ENCODE results near the gene LZTR1.

LZTR1 gene

DNA sequence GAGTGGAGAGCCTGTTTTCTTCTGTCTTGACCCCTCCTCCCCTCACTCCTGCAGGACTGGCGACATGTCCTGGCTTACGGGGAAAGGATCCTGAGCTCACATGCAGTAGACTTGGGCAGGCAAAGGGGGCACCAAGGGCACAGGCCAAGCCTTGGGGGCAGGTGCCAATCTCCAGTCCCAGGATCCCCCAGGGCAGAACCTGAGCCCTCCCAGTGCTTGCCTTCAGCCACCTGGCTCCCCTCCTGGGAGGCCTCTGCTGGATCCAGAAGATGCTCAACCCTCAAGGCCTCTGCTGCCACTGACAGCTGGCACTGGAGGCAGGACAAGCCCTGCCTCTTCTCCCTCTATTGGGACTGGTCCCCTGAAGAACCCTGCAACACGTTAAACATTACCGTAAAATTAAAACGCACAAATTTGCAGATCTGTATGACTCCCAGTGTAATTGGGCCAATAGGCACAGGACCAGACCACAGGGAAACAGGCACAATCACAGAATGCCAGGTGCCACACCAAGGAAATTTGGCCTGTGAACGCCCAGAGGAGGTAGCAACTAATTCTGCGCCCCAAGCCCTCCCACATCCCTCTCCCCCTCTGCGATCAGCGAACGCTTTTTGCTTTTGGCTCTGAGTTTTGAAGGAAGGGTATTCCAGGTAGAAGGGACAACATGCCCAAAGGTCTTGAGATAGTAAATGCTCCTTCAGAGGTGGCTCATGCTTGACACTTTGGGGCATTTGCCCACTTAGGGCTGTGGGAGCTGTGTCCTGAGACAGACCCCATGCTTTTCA lies 967 bp upstream of the LZTR1 start:
- no peak for DNase-seq (ENCODE audit: low read depth)

DNA sequence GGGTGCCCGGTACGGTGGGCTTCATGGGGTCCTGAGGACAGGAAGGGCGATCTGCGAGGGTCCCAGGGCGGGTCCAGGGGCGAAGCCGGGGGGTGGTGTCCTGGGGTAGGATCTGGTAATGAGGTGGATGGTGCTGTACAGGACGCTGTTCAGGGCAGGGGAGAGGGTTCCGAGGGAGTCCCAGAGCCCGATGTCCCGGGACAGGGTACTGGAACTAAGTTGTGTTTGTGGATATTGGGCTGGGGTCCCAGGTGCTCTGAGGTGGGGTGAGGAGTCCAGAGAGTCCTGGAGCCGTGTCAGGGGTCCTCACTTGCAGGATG lies 426 bp downstream of the LZTR1 start:
- no peak for DNase-seq (ENCODE audit: low read depth)

DNA sequence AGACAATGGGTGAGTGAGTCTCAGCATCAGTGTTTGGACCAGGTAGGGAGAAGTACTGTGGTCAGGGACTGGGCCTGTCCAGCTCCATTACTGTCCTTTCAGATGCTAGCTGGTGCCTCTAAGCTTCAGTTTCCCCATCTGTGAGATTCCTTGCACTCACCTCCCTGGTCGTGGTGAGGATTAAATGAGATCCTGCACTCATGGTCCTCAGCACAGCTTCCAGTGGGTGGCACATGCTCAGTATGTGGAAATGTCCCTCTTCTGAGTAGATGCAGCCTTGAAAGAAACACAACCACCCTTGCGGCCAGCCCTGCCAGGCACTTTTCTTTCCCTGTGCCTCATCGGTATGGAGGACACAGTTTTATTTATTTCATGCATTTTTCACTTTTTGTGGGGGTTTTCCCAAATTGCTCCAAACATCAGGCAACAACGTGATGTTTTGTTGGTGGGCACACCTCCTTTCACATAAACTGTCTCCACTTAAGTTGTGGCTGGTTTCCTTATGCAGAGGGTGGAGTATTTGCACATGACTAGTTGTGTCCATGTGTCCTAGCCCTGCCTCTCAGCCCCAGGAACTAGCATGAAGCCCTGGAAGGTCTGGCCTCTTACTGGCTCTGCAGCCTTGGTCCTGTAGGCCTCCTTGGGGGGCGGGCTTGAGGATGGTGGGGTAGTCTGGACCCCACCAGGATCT lies 1.1 kb downstream of the LZTR1 start:
- DNase-seq (ENCODE audit: low read depth): no peak

DNA sequence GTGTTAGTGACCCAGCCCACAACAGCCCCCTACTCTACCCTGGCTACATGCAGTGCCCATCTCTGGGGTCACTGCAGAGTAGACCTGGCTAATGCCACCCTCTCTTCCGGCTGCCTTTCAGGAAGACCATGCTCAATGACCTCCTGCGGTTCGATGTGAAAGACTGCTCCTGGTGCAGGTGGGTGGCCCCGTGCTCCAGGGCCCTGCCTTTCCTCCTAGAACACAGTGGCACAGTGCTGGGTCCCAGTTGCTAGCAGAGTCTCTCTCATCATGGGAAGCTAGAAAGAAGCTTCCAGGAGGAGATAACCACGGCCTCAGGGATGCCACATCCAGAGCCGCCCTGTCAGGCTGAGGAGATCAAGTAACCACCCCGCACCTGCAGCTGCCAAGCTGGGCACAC lies 3.6 kb downstream of the LZTR1 start:
- no peak for DNase-seq (ENCODE audit: low read depth)

DNA sequence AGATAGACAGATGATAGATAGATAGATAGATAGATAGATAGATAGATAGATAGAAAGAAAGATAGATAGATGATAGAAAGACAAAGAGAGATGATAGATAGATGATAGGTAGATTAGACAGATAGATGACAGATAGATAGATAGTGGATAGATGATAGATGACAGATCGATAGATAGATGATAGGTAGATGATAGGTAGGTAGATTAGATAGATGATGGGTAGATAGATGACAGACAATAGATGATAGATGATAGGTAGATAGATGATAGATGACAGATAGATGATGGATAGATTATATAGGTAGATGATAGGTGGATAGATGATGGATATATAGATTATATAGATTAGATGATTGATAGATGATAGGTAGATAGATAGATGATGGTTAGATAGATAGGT lies 4.3 kb downstream of the LZTR1 start:
- no peak for DNase-seq (ENCODE audit: low read depth)

DNA sequence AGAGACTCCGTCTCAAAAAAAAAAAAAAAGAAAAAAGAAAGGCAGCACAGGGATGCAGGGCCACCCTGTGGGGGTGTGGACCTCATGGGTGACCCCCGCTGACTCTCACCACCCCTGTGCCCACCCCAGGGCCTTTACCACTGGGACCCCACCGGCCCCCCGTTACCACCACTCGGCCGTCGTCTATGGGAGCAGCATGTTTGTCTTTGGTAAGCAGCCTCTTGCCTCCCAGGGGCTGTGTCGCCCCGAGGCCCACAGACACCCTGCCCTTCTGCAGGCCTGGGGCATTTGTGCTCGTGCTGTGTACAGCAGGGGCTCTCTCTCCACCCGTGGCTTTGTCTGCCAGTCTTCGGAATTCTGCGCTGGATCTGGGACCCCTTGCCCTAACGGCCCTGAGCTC lies 5.3 kb downstream of the LZTR1 start:
- DNase-seq (ENCODE audit: low read depth): no peak

DNA sequence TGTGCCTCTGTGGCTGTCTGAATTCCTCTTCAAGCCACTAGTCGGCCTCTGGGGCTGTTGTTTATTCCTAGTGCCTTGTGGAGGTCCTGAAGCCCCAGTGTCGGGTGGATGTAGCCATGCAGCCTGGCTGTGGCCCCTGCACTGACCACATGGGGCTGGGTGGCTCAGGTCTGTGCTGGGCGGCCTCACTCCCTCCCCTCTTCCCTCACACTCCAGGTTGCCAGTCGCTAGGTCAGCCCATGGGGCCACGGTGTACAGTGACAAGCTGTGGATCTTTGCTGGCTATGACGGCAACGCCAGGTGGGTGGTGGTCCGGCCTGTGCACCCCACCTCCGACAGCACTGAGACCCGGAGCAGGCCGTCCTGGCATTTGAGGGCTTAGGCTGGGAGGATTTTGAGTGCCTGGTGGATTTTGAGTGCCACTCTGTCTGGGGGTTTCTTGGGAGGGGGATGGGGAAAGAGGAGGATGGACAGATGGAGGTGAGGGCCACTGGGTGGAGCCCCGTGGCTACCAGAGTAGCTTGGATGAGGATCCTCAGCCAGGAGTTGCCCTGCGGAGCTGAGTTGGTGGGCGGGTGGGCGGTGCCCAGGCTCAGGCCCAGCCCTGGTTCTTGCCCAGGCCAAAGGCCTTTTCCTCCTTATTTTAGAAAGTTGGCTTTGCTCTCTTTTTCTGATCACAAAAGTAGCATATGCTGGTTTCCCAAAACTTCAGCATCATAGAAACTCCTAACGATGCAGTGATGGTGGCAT lies 6.7 kb downstream of the LZTR1 start:
- DNase-seq (ENCODE audit: low read depth): no peak

DNA sequence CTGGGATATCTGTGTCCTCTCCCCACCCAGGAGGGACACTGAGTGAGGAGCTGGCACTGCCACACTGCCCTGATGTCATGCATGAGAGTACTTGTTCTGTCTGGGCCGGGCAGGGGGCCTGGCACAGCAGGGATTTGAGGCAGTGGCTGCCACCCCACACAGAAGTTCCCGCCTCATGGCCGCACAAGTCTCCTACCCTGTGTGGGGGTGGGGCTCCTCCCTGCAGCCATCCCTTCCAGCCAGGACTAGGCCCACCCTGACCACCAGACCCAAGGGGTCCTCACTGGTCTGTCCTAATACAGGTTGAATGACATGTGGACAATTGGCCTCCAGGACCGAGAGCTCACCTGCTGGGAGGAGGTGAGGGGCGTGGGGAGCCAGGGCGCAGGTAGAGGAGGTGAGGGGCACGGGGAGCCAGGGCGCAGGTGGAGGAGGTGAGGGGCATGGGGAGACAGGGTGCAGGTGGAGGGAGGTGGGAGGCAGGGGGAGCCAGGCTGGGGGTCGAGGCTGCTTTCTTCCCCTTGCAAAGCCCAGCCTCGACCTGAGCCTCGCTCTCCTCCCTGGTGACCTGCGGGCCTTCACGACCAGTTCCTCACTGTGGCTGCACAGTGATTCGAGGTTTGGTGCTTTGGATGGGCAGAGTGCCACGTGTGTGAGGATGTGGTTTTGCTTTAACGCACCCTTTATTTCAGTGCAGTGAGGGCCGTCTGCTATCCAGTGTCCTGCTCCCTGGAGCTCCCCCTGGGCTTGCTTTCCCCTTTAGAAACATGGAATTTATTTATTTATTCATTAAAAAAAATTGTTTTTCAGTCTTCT lies 7.4 kb downstream of the LZTR1 start:
- no peak for DNase-seq (ENCODE audit: low read depth)

DNA sequence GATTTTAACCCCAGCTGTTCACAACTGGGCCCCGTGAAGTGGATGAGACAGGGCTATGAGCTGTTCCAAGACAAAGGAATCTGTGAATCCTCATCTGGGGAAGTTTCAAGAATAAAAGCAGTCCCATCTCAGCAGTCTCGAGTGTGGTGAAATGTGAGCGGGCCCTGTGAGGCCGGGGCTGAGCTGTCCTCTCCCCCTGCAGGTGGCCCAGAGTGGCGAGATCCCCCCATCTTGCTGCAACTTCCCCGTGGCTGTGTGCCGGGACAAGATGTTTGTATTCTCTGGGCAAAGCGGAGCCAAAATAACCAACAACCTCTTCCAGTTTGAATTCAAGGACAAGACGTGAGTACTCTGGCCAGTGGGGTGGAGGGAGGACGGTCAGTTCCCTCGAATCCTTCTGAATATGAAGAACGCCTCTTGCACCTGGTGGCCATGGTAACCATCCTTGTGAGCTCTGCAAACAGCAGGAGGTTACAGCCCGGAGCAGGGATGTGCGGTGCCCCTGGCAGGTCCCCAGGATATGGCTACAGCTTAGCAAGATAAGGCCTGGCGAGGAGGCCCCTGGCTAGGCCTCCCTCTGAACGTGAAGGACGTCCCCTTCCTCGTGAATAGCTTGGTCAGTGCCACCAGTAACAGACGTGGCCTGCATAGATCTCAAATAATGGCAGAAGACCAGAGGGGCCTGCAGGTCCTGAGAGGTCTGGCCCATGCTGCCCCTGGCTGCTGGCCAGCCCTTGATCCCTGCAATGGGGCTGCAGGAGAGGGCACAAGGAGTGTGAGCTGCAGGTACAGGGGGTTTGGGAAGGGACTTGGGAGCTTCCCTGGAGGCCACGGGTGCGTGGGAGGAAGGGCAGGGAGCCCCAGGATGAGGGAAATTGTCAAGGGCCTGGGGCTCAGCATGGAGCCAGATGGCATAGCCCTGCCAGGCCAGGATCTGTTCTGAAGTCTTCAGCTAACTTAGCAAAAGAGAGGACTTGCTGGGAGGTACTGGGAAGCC lies 8.4 kb downstream of the LZTR1 start:
- no peak for DNase-seq (ENCODE audit: low read depth)

DNA sequence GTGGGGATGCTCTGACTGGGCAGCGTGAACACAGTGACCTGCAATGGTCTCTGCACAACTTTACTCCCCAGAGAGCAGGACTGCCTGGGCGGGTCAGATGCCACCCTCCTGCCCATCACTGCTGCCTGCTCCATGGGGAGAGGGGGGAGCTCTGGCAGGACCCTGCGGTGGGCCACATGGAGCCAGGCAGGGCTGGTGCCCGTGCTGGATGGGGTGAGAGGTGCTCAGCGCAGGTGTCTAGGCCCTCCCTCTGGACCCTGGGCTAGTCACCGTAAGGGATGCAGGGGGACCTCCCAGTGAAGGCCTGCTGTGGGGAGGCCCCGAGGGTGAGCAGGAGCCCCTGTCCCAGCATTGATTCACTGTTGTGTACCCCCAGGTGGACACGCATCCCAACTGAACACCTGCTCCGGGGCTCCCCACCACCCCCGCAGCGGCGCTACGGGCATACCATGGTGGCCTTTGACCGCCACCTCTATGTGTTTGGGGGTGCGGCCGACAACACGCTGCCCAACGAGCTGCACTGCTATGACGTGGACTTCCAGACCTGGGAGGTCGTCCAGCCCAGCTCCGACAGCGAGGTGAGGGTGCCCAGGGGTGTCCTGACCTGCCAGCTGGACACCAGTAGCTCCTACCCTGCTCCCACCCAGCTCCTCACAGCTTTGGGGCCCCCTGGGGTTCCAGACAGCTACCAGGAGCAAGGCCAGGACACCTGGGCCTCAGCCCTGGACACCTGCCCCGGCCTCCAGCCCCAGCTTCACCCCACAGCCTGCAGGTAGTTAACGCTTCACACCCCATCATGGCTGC lies 9.4 kb downstream of the LZTR1 start:
- DNase-seq (ENCODE audit: low read depth): no peak

DNA sequence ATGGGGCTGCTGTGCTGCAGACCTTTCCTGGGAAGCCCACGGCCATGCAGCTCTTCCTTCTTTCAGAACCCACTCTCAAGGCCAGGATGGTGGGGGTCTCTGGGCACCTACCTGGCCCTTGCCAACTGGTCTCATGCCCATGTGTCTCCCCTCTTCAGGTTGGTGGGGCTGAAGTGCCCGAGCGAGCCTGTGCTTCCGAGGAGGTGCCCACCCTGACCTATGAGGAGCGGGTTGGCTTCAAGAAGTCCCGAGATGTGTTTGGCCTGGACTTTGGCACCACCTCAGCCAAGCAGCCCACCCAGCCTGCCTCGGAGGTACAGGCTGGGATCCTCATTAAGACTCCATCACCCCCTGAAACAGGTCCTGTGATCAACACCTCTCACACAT lies 10.0 kb downstream of the LZTR1 start:
- no peak for DNase-seq (ENCODE audit: low read depth)

DNA sequence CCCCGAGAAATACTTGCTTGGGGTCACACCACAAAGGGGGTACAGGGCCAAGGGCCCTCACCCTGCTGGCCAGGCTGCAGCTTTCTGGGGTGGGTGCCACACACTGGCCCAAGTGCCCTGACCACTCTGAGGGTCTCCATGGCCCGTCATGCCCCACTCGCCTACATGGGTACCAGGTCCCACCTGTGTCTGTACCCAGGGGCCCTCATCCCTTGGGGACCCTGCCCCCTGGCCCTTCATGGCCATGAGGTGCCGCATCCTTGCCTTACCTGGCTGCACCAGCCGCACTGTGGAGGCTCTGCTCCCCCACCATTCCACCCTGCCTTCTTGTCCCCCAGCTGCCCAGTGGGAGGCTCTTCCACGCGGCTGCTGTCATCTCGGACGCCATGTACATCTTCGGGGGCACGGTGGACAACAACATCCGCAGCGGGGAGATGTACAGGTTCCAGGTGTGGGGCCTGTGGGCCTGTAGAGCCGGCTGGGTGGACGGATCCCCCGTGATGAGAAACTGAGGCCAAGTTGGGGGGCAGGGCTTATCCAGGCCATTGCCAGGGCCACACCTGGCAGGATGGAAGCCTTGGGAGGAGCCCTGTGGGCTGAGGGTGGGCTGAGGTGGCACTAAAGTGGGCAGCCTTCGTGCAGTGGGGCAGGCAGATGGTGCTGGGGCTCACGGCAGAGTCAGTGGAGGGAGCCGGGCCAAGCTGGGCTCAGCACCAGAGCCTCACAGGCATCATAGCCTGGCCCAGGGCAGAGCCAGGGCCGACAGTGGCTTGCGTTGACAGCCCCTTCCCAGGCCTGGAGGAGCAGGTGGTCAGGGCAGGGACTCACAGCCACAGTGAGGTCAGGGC lies 10.6 kb downstream of the LZTR1 start:
- DNase-seq (ENCODE audit: low read depth): no peak

DNA sequence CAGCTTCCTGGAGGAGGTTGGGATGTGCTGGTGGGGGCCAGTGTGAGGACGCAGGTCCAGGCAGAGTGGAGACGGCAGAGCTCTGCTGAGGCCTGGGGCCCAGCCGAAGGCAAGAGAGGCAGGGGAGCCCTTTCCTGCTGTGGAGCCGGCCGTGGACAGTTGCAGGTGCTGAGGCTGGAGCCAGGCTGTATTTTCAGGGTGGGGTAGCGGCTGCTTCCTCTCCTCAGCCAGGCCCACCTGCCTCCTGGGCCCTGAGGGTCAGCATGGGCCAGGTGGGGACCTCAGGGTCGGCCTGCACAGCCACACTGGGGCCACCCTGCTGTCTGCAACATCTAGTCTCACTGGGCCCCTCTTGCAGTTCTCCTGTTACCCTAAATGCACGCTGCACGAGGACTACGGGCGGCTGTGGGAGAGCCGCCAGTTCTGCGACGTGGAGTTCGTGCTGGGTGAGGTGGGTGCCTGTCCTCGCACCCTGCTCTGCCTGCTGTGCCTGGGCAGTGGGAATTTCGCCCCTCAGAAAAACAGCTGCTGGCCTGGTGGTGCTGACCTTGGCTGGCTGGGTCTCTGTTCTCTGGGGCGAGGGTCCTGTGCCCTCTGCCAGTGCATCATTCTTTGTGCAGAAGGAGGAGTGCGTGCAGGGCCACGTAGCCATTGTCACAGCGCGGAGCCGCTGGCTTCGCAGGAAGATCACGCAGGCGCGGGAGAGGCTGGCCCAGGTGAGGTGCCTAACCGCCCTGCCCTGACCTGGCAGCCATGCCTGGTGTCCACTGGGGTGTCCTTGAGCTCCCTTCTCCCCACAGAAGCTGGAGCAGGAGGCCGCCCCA lies 11.4 kb downstream of the LZTR1 start:
- no peak for DNase-seq (ENCODE audit: low read depth)

DNA sequence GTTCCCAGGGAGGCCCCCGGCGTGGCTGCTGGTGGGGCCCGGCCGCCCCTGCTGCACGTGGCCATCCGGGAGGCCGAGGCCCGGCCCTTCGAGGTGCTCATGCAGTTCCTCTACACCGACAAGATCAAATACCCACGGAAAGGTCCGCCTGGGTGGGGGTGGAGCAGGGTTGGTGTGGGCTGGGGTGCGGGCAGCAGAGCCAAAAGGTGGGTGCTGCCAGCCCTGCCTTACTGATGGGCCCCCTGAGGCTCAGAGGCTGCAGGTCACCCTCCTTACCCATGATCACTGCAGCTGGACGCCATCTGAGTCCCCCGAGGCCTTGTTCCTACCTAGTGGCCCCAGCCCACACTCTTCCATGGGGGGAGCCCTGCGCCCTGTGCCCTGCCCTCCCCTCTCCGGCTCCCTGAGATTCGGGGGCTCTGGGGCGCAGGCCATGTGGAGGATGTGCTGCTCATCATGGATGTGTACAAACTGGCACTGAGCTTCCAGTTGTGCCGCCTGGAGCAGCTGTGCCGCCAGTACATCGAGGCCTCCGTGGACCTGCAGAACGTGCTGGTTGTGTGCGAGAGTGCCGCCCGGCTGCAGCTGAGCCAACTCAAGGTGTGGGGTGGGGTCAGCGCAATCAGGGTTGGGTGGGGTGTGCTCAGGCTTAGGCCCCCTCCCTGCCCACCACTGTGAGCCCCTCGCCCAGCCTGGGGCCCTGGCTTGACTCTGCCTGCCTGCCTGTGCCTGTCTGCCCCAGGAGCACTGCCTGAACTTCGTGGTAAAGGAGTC lies 12.2 kb downstream of the LZTR1 start:
- no peak for DNase-seq (ENCODE audit: low read depth)

DNA sequence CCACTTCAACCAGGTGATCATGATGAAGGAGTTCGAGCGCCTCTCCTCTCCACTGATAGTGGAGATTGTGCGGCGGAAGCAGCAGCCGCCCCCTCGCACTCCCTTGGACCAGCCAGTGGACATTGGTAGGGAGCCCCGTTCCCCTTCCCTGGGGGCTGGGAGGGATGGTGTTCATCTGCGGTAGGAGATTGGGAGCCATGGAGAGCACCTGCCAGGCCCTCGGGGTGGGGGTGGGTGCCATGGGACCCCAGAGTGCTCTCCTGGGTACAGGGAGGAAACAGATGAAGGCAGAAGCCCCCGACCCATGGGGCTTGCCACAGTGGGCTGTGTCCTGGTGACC lies 12.8 kb downstream of the LZTR1 start:
- no peak for DNase-seq (ENCODE audit: low read depth)

DNA sequence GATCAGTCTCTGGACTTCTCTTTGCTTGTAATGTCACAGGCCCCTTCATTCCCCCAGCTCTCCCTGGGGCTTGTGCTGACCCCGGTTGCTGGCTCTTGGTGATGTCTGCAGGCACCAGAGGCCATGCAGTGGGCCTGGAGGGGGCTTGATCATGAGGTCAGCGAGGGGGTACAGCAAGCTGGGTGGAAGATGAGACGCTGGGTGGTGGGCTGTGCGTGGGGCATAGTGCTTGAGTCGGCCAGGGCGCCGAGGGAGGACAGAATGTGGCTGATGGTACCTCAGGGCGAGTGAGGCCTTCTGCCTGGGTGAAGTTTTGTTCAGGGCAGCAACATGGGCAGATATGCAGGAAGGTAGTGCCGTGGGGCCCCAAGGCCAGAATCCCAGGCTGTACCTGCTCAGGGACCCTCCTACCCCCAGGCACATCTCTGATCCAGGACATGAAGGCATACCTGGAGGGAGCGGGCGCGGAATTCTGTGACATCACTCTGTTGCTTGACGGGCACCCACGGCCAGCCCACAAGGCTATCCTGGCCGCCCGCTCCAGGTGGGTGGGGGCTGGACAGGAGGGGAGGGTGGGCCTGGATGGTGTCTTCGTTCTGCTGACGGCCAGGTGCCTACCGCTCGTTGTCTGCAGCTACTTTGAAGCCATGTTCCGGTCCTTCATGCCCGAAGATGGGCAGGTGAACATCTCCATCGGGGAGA lies 13.4 kb downstream of the LZTR1 start:
- no peak for DNase-seq (ENCODE audit: low read depth)

DNA sequence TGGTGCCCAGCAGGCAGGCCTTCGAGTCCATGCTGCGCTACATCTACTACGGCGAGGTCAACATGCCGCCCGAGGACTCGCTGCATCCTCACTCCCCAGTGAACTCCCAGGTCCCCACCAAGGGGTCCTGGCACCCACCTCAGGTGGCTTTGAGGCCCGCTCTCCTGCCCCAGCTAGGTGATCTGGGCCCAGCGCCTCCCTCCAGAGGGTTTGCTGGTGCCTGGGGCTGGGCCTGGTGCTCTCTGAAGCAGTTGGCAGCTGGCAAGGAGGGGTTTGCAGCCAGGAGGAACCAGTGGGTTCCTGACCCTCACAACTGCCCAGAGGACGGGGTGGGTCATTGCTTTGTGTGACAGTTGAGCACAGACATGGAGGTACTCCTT lies 13.9 kb downstream of the LZTR1 start:
- DNase-seq (ENCODE audit: low read depth): no peak
